ENCODE measurements around the gene SLC22A5. TPM values are rescaled to one million over a fixed set of nuclear protein-coding genes. Genes with fewer than 3 reads are reported as not detected.

The SLC22A5 gene
- total and polyA plus RNA-seq, 7 donors: 26.6 to 145 (median 60.6) TPM

DNA sequence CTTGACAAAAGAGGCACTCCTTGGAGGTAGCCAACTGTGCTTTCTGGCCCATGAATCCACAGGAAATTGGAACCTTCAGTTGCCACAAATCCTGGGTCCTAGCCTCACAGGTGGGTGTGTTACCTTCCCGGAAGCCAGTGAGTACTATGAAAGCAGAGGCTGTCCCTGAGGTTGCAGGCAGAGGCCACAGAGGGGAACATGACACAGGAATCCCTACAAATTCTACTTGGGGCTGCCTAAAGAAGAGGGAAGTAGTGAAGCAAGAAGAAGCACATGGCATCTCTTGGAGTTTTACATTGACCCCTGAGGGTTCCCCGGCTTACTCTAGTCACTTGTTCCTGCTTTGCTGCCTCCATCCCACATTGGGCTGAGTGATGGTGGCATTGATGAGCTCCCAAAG, 2.6 kb downstream of the SLC22A5 start:
- no peaks in the 10 kb centered on the region for H3K27me3 ChIP-seq (ENCODE audit: insufficient read depth in 3 of 3, low read length in 2 of 3)
- ATAC-seq (no peak), DNase-seq (no peak)
- intact Hi-C loops (cut with DNase I): loop anchor here in 1 of 2 donors (5.0 to 10.0 kb wide), 2 partner anchors 95 to 493 kb away; partner anchors contain the start of genes GDF9 and UQCRQ
- H3K27ac ChIP-seq: peak overlapping the region; percentile 97
- H3K4me1 ChIP-seq: peaks cover 46% of the 10 kb centered on the region
- H3K4me3 ChIP-seq: peak overlapping the region; percentile 89
- H3K36me3 ChIP-seq (ENCODE audit: insufficient read depth in 1 of 2, low read depth in 1 of 2): peaks cover 0 to 11% of the 10 kb centered on the region in 2 donors
- TF ChIP-seq, protein P1, sequence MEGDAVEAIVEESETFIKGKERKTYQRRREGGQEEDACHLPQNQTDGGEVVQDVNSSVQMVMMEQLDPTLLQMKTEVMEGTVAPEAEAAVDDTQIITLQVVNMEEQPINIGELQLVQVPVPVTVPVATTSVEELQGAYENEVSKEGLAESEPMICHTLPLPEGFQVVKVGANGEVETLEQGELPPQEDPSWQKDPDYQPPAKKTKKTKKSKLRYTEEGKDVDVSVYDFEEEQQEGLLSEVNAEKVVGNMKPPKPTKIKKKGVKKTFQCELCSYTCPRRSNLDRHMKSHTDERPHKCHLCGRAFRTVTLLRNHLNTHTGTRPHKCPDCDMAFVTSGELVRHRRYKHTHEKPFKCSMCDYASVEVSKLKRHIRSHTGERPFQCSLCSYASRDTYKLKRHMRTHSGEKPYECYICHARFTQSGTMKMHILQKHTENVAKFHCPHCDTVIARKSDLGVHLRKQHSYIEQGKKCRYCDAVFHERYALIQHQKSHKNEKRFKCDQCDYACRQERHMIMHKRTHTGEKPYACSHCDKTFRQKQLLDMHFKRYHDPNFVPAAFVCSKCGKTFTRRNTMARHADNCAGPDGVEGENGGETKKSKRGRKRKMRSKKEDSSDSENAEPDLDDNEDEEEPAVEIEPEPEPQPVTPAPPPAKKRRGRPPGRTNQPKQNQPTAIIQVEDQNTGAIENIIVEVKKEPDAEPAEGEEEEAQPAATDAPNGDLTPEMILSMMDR (IDR thresholded peaks at IDR 0.05): no peak
- H3K9me3 ChIP-seq: no peaks in the 10 kb centered on the region
- 70 to 91% (median 86%) methylated on average over 2 of the region's 2 CpGs for WGBS, 3 donors

- intact Hi-C loops (cut with DNase I): loop anchor here in 1 of 2 donors (5.0 to 10.0 kb wide), 2 partner anchors 95 to 492 kb away; partner anchors contain the start of genes GDF9 and UQCRQ
- Histone ChIP-seq H3K27me3 (ENCODE audit: insufficient read depth in 3 of 3, low read length in 2 of 3) (no peaks in the 10 kb centered on the region), H3K36me3 (ENCODE audit: insufficient read depth in 1 of 2, low read depth in 1 of 2) (peaks cover 0 to 11% of the 10 kb centered on the region in 2 donors), H3K27ac (peak overlapping the region; percentile 97), H3K9me3 (no peaks in the 10 kb centered on the region), H3K4me3 (peak overlapping the region; percentile 89), H3K4me1 (peaks cover 50% of the 10 kb centered on the region)
- no peak for ATAC-seq
- TF ChIP-seq, protein P1 (IDR thresholded peaks at IDR 0.05): no peak
- no peak for DNase-seq
Observed at GRCh38 chr5:132372542-132372941, 3.0 kb downstream of the SLC22A5 start.

- 88 to 98% (median 93%) methylated on average over 3 of the region's 3 CpGs for WGBS, 3 donors
- no peak overlapping the region for H3K4me3 ChIP-seq
- peaks cover 0 to 41% of the 10 kb centered on the region in 2 donors for H3K36me3 ChIP-seq (ENCODE audit: insufficient read depth in 1 of 2, low read depth in 1 of 2)
- no peak overlapping the region for H3K27ac ChIP-seq
- no peaks in the 10 kb centered on the region for H3K27me3 ChIP-seq (ENCODE audit: insufficient read depth in 3 of 3, low read length in 2 of 3)
- no peaks in the 10 kb centered on the region for H3K9me3 ChIP-seq
- ATAC-seq (no peak), DNase-seq (no peak)
- intact Hi-C loops (cut with DNase I): loop anchor here in 1 of 2 donors (10.0 kb wide), 1 partner anchor 489 kb away; the partner anchor contains the start of genes GDF9 and UQCRQ
- TF ChIP-seq, protein P1 (IDR thresholded peaks at IDR 0.05): no peak
- peaks cover 68% of the 10 kb centered on the region for H3K4me1 ChIP-seq
Observed at GRCh38 chr5:132375957-132376356, 6.4 kb downstream of the SLC22A5 start.

GRCh38 chr5:132376694-132377641, 7.5 kb downstream of the SLC22A5 start:
- Histone ChIP-seq H3K27me3 (ENCODE audit: insufficient read depth in 3 of 3, low read length in 2 of 3) (no peaks in the 10 kb centered on the region), H3K4me1 (peaks cover 58% of the 10 kb centered on the region), H3K27ac (peak overlapping the region; percentile 85), H3K36me3 (ENCODE audit: insufficient read depth in 1 of 2, low read depth in 1 of 2) (peaks cover 0 to 49% of the 10 kb centered on the region in 2 donors), H3K9me3 (no peaks in the 10 kb centered on the region), H3K4me3 (peak overlapping the region; percentile 3)
- DNase-seq (peak in 1 of 2 donors; percentile 66), ATAC-seq (peak; percentile 18 to 59 (median 29))
- intact Hi-C loops (cut with DNase I): loop anchor here in 1 of 2 donors (10.0 kb wide), 1 partner anchor 488 kb away; the partner anchor contains the start of genes GDF9 and UQCRQ
- WGBS, 3 donors: 35 to 72% (median 45%) methylated on average over 16 of the region's 16 CpGs
- TF ChIP-seq, protein P1 (IDR thresholded peaks at IDR 0.05): no peak

Measured in psoas muscle (tissue), 8 donors.